OCI-LY3 (cell line): ENCODE data around the gene SHH.

Source experiments
- H2AFZ ChIP-seq: fragments of 200-600, 300-600 bp; shearing (Covaris generic); 2 replicates; pipeline ENCODE4 v1.6.0; 2014; ENCODE audit warnings: antibody characterized with exemption, low read depth, low read length
- H3K27ac ChIP-seq: fragments of 200-600, 300-600 bp; sonication (generic); 2 replicates; pipeline ENCODE4 v1.5.1; 2014; ENCODE audit warnings: mild to moderate bottlenecking, low read length, moderate library complexity, mixed read lengths
- H3K27me3 ChIP-seq: fragments of 200-600, 300-600 bp; sonication (generic); 2 replicates; pipeline ENCODE4 v1.6.1; 2014; ENCODE audit warnings: low read depth, low read length, mixed read lengths
- H3K36me3 ChIP-seq: fragments of 200-600, 300-600 bp; sonication (generic); replicated peaks from 2 replicates; pipeline ENCODE3; 2014; ENCODE audit warnings: low read depth, low read length, mixed read lengths
- H3K4me1 ChIP-seq: fragments of 300-600, 200-600 bp; sonication (generic); 2 replicates; pipeline ENCODE4 v1.6.1; 2014; ENCODE audit warnings: low read length, mixed read lengths
- H3K4me2 ChIP-seq: fragments of 200-600, 300-600 bp; sonication (generic); 2 replicates; pipeline ENCODE4 v1.6.1; 2014; ENCODE audit warnings: low read length, mixed read lengths
- H3K4me3 ChIP-seq: fragments of 300-600, 200-600 bp; sonication (generic); 2 replicates; pipeline ENCODE4 v1.5.1; 2014; ENCODE audit warnings: antibody characterized with exemption, mild to moderate bottlenecking, low read length, moderate library complexity
- H3K79me2 ChIP-seq: fragments of 300-600, 200-600 bp; shearing (Covaris generic); 2 replicates; pipeline ENCODE4 v1.6.1; 2014; ENCODE audit warnings: mild to moderate bottlenecking, low read length, mixed read lengths
- H3K9ac ChIP-seq: fragments of 300-600, 200-600 bp; shearing (Covaris generic); 2 replicates; pipeline ENCODE4 v1.6.0; 2014; ENCODE audit warnings: mild to moderate bottlenecking, low read length, moderate library complexity
- H3K9me3 ChIP-seq: fragments of 200-600, 300-600 bp; shearing (Covaris generic); 2 replicates; pipeline ENCODE4 v1.6.1; 2014; ENCODE audit warnings: low read length, mixed read lengths; ENCODE audit not compliant: insufficient read depth
- H4K20me1 ChIP-seq: fragments of 200-600, 300-600 bp; sonication (generic); 2 replicates; pipeline ENCODE4 v1.6.1; 2016; ENCODE audit warnings: low read length, mixed read lengths; ENCODE audit not compliant: insufficient read depth
- EZH2phosphoT487 ChIP-seq: fragments of 200-600 bp; shearing (Covaris generic); IDR thresholded peaks from 2 replicates; pipeline ENCODE4 v1.6.1; 2018; ENCODE audit warnings: antibody characterized with exemption, mixed run types, low read depth
- TF ChIP-seq, protein P1 (sequence below): fragments of 200-600, 300-600 bp; sonication (generic); IDR thresholded peaks from 2 replicates; pipeline ENCODE4 v1.5.1; 2014; ENCODE audit warnings: antibody characterized with exemption, low read length, low read depth

SHH gene

DNA sequence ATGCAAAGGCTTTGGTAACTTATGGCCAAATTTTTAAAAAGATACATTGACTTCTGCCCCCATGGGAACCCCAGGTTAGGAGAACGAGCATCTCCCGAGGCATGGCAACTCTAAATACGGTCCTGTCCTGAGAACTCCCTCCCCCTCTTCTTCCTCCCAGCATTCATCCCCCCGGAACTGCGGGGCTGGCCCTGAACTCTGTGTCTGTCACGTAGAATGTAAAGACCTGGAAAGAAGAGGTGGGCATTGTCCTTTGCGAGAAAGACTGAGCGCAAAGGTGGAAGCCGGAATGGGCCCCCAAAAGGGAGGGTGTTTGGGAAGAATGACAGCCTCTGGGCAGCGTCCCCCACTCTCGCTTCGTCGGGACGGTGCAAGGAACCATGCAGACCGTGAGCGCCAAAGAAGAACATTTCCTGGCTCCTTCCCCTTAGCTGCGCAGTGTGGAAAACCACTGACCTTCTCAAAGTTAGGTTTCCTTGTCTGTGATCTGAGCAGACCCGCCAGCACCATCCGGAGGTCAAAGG lies 21.0 kb downstream of the SHH start:
- no peak overlapping the region for H3K4me3 ChIP-seq
- no peaks in the 10 kb centered on the region for H3K9me3 ChIP-seq
- no peak overlapping the region for H3K27ac ChIP-seq
- TF ChIP-seq, protein P1, sequence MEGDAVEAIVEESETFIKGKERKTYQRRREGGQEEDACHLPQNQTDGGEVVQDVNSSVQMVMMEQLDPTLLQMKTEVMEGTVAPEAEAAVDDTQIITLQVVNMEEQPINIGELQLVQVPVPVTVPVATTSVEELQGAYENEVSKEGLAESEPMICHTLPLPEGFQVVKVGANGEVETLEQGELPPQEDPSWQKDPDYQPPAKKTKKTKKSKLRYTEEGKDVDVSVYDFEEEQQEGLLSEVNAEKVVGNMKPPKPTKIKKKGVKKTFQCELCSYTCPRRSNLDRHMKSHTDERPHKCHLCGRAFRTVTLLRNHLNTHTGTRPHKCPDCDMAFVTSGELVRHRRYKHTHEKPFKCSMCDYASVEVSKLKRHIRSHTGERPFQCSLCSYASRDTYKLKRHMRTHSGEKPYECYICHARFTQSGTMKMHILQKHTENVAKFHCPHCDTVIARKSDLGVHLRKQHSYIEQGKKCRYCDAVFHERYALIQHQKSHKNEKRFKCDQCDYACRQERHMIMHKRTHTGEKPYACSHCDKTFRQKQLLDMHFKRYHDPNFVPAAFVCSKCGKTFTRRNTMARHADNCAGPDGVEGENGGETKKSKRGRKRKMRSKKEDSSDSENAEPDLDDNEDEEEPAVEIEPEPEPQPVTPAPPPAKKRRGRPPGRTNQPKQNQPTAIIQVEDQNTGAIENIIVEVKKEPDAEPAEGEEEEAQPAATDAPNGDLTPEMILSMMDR = no peak
- TF ChIP-seq EZH2phosphoT487 = no peak
- no peaks in the 10 kb centered on the region for H4K20me1 ChIP-seq
- no peak overlapping the region for H2AFZ ChIP-seq
- no peaks in the 10 kb centered on the region for H3K27me3 ChIP-seq
- no peaks in the 10 kb centered on the region for H3K36me3 ChIP-seq
- H3K4me1 ChIP-seq = peaks cover 12% of the 10 kb centered on the region
- no peaks in the 10 kb centered on the region for H3K79me2 ChIP-seq
- H3K4me2 ChIP-seq = no peak overlapping the region
- H3K9ac ChIP-seq = no peak overlapping the region

GRCh38 chr7:155790666-155791065 lies 21.6 kb downstream of the SHH start:
- Histone ChIP-seq H3K79me2 (no peaks in the 10 kb centered on the region), H3K9ac (no peak overlapping the region), H3K4me3 (no peak overlapping the region), H4K20me1 (no peaks in the 10 kb centered on the region), H3K27ac (no peak overlapping the region), H3K27me3 (no peaks in the 10 kb centered on the region), H3K4me1 (peaks cover 12% of the 10 kb centered on the region), H3K36me3 (no peaks in the 10 kb centered on the region), H3K4me2 (no peak overlapping the region), H2AFZ (no peak overlapping the region), H3K9me3 (no peaks in the 10 kb centered on the region)
- TF ChIP-seq, protein P1 = no peak
- TF ChIP-seq EZH2phosphoT487 = no peak

DNA sequence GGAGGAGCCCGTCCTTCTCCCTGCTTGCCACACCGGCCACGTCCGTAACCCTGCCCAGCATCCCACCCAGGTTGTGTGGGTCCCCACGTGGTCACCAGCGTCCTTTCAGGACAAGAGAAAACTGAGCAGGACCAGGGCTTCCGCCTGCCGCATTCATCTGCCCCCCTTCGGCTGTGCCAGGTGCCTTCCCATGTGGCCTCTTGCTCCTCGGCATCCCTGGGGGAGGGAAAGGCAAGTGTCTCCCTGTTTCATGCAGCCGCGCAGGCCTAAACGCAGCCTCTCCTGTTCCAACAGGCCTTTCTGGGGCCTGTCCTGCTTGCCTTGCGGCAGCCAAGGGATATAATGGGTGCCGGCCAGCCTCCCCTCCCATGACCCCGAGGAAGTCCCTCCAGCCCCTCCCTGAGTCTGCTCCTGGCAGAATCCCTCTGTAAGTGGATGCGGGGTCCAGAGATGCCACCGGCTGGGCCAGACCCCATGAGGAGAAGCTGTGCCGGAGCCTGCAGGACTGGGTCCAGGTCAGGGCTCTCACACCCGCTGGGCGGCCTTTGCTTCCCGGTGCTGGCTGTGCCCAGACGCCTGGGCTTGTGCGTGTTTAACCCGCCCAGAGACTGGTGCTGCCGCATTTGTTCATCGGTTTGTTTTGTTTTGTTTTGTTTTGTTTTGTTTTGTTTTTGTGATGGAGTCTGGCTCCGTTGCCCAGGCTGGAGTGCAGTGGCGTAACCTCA lies 23.1 kb downstream of the SHH start:
- H3K4me2 ChIP-seq = no peak overlapping the region
- H3K36me3 ChIP-seq = peaks cover 2% of the 10 kb centered on the region
- H3K9me3 ChIP-seq = no peaks in the 10 kb centered on the region
- TF ChIP-seq EZH2phosphoT487 = no peak
- TF ChIP-seq, protein P1 = no peak
- H3K79me2 ChIP-seq = no peaks in the 10 kb centered on the region
- H2AFZ ChIP-seq = no peak overlapping the region
- peaks cover 2% of the 10 kb centered on the region for H3K4me1 ChIP-seq
- no peaks in the 10 kb centered on the region for H3K27me3 ChIP-seq
- H4K20me1 ChIP-seq = no peaks in the 10 kb centered on the region
- no peak overlapping the region for H3K27ac ChIP-seq
- H3K4me3 ChIP-seq = no peak overlapping the region
- H3K9ac ChIP-seq = no peak overlapping the region

DNA sequence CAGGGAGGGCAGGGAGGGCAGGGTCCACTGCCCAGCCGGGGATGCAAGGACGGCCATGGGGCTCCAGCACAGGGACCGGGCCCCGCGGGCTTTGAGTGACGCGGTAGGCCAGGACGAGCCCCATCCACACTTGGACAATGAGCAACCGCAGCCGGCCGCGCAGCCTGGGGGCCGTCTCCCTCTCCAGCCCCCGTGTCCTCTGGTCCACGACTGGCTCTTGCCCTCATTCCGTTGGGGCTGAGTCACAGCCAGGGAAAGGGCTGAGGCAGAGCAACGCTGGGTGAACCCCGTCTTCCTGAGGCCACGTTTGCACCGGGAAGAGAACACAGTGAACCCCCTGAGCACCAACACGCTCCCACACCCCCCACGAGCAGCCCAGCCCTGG lies 23.7 kb downstream of the SHH start:
- TF ChIP-seq, protein P1 = no peak
- no peak for TF ChIP-seq EZH2phosphoT487
- H3K4me2 ChIP-seq = no peak overlapping the region
- H3K4me3 ChIP-seq = no peak overlapping the region
- no peaks in the 10 kb centered on the region for H3K27me3 ChIP-seq
- no peak overlapping the region for H3K27ac ChIP-seq
- no peaks in the 10 kb centered on the region for H4K20me1 ChIP-seq
- H3K9me3 ChIP-seq = no peaks in the 10 kb centered on the region
- H3K4me1 ChIP-seq = no peaks in the 10 kb centered on the region
- H3K36me3 ChIP-seq = peaks cover 6% of the 10 kb centered on the region
- H3K79me2 ChIP-seq = no peaks in the 10 kb centered on the region
- H3K9ac ChIP-seq = no peak overlapping the region
- H2AFZ ChIP-seq = no peak overlapping the region
